Measurements from ENCODE around the gene SIRPA.
"Not testable (repeated sequence)": the region's sequence is repeated elsewhere in the genome, so short reads cannot be mapped to it uniquely, and the experiment has no call there.

Gene SIRPA

GRCh38 chr20:1907586-1907985, 12.4 kb downstream of the SIRPA start:
- peak; percentile 84 for DNase-seq (ENCODE audit: low spot score)

DNA sequence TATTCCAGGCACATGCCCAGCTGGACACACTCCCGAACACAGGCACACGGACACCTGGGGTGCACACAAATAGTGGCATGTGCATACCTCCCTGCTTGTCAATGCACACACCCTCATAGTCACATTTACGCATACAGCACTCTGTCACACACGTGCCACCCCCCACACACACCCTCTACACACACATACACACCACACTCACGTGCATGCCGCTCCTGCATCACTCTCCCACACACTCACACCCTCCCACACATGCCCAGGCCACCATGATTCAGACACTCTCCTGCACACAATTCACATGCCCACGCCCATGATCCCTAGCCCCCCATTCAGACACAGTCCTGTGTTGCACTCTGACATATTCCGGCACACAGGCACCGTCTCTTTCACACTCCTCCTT, 13.0 kb downstream of the SIRPA start:
- DNase-seq (ENCODE audit: low spot score) = no peak

DNA sequence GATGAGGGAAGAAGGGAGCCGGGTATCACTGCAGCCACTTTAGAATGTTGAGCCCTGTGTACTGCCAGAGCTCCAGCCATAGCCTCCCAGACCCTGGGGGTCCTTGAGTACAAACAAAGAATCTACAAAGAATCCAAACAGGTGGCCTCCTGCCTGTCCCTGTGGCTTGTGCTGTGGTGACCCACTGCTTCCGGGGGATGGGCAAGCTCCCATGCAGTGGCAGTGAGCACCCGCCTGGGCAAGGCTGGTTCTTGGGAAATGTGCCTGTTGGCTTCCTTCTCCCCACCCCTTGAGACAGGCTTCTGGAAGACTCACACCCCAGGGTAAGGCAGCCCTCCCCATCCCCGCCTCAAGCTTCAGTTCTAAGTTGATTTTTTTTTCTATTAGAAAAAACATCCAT, 13.9 kb downstream of the SIRPA start:
- no peak for DNase-seq (ENCODE audit: low spot score)

DNA sequence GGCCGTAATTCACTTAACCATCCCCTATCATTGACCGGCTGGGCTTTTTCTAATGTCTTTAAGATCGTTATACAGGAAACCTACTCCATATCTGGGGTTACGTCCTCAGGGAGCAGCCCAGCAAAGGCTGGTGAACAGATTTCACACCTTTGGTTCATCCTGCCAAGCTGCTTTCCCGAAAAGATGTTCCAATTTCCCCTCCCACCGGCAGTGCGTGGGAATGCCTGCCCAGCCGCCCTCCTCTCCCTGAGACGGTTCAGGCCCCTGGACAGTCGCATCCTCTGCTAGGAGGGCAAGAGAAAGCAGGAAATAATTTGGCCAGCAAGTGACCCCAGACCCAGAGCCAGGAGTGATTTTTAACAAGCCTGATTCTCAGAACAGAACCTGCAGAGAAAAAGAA, 16.3 kb downstream of the SIRPA start:
- no peak for DNase-seq (ENCODE audit: low spot score)

DNA sequence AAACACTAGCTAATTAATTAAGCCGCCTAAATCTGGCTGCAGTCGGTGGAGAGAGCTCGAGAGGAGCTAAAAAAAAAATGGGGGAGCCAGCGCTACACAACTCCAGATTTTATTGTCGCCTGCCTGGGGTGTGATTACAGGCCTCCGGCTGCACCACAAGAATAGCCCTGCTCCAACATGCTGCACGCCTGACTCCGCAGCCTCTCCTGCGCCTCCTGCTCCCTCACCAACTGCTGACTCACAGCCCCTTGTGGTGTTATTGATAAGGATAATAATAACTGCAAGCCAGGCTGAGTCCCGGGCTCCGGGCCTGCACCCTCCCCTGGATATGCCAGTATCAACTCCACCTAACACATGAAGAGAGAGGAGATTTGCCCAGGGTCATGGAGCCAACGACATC, 16.8 kb downstream of the SIRPA start:
- no peak for DNase-seq (ENCODE audit: low spot score)

DNA sequence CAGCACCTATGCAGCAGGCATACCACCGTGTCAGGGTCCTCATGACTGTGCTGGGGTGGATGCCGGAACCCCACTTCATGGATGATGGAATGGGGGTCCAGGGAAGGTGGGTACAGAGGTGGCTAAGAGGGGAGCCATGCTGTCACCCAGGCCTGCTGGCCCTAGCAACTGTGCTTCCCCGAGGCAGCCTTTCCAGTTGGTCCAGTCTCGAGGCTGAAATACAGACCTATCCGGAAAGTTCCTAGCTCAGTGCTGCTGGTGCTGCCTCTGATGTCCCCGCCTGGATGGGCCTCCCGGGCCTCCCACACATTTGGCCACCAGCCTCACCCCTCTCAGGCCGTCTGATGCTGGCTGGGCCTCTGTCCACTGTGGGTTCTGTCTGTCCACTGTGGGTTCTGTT, 17.4 kb downstream of the SIRPA start:
- DNase-seq (ENCODE audit: low spot score) = no peak

DNA sequence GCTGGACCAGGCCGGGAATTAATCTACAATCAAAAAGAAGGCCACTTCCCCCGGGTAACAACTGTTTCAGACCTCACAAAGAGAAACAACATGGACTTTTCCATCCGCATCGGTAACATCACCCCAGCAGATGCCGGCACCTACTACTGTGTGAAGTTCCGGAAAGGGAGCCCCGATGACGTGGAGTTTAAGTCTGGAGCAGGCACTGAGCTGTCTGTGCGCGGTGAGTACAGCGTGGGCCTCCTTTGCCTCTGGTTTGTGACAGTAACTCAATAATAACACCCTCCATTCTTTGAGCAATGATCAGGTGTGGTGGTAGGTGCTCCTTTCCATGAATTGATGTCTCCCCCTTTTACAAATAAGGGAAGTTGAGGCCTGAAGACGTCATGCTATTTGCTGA, 20.0 kb downstream of the SIRPA start:
- not testable (repeated sequence) for DNase-seq (ENCODE audit: low spot score)

DNA sequence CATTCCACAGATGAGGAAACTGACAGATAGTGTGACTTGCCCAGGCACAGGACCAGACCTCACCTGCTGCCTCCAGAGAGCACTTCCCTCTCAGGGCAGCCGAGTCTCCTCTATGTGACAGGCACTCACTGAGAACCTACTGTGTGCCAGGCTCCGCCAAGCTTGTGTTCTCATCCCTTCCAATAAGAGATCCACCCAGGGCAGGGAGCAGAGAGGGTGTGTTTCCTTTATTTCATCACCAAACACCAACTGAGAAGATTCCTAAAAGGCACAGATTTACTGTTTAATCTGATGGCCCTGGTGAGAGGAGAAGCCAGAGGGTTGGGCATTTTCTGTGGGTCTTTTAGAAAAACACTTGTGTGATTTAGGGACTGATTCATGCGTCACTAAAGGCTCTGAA, 20.5 kb downstream of the SIRPA start:
- no peak for DNase-seq (ENCODE audit: low spot score)

- DNase-seq (ENCODE audit: low spot score) = no peak
Measured at GRCh38 chr20:1917786-1918185, 22.6 kb downstream of the SIRPA start.

DNA sequence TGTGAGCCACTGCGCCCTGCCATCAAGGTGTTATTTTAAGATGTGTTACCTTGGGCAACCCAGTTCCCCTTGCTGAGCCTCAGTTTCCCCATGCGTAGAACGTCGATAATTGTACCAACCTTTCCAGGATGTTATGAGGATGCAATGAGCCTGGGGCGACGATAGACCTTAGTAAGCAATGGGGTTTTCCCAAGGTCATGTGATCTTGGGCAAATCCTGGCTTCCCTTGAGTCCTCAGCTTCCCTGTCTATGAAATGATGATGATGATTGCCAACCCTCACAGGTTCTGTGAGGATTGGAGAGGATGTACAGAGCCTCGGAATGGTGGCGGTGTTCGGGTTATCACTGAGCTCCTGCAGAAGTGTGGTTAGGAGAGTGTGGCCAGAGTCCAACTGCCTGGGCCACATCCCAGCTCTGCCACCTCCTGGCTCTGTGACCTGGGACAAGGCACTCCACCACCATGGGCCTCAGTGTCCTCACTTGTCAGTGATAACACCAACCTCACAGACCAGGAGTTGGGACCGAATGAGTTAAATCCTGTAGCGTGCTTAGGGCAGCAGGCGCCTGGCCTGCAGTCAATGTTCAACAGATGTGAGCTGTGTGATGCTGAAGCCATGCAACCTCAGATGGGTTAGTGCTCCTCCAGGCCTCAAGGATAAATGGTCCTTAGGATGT, 23.4 kb downstream of the SIRPA start:
- peak; percentile 40 for DNase-seq (ENCODE audit: low spot score)

- DNase-seq (ENCODE audit: low spot score) = peak; percentile 99
Measured at GRCh38 chr20:1920252-1920651, 25.0 kb downstream of the SIRPA start.

DNA sequence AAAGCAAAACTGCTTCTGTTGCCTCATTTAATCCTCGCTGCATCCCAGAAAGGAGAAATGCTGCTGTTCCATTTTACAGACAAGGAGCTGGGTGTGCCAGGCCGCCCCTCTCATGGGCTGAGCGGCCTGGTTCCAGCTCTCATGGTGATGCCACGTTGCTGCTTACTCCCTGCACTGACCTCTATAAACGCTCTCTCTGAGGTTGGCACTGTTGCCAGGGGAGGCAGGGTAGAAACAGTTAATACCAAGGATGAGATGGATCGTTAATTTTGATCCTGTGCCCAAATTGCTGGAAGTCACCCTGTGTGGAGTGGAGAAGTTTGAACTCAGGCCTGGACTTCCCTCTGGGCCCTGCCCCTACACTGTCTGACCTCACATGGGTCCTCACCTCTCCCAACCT, 25.6 kb downstream of the SIRPA start:
- peak; percentile 94 for DNase-seq (ENCODE audit: low spot score)

DNA sequence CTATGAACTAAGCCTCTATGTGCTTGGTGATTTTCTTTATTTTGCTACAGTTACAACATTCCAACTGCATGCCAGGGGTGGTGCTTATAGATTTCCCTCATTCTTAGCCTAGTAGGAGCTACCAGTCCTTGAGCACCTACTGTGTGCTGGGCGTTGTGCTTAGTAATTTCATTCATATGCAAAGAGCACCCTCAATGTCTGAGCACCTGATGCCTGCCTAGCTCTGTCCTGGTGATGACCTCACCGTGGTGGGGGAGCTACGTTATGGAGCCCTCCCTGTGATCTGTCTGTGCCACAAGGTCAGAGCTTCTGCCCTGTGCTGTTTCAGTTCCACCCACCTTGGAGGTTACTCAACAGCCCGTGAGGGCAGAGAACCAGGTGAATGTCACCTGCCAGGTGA, 26.8 kb downstream of the SIRPA start:
- peak; percentile 47 for DNase-seq (ENCODE audit: low spot score)

DNA sequence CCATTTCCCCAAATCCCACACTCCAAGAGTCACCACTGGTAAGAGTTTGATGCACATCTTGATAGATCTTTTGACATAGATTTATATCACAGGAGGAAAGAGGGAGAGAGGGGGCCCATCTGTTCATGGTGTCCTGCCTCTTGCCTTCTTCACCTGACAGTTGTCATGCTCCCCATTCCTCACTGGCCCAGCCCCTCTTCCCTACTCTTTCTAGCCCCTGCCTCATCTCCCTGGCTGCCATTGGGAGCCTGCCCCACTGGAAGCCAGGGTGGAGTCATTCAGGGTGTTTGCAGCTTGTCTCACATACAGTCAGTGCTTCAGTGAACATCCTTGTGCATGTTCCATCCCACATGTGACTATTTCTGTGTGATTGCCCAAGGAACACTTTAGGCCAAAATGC, 27.6 kb downstream of the SIRPA start:
- no peak for DNase-seq (ENCODE audit: low spot score)

DNA sequence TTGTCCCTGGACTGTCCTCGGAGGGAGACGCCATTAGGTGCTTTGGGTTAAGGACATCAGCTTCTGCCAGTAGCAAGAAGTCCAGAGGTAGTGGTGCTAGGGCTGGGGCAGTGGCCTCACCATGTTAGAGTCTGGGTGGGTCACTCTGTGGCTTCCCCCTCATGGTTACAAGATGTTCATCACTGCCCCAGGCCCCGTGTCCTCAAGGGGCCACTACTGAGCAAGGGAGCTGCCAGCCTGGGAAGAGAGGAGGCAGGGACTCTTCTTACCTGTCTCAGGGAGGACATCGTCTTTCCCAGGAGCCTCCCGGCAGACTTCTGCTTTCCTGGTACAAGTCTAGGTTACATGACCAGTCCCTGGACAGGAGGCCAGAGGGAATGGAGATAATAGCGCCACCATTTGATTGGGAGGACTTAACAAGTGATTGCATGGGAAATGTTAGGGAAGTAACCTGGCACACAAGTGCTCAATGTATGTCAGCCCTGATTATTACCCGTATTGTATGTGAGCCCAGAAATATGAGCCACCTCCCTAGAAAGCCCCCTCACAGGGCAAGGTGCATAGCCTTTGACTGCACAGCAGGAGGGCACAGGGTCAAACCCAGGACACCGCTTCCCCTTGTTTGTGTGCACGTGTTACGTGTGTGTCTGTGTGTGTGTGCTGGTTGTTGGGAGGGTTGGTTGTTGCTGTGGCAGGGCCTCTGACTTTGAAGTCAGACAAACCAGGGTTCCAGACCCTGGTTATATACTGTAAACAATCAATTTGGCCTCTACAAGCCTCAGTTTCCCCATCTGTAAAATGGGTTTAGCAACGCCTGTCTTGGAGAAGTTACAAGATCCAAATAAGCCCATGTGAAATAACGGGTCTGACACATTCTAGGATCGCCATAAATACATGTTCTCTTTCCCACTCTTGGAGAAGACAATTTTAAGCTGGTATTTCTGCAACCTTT, 30.0 kb downstream of the SIRPA start:
- no peak for DNase-seq (ENCODE audit: low spot score)

GRCh38 chr20:1926237-1926636, 31.0 kb downstream of the SIRPA start:
- no peak for DNase-seq (ENCODE audit: low spot score)

DNA sequence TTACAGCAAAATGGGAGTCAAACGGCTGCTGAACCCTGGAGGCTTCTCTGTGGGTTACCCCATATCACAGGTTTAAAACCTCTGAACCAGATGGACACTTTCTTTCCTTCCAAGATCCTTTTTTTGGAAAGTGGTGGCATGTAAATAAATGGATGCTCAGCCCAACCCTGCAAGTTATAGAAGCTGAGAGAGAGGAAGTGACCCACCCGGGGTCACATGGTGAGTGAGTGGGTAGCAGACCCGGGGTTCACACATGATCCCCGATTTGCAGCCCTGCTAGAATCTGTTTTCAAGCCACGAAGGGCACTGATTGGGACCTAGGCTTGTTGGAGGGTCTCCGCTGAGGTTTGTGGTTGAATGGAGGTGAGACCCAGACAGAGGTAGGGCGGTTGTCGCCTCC, 32.0 kb downstream of the SIRPA start:
- DNase-seq (ENCODE audit: low spot score) = no peak

GRCh38 chr20:1928154-1928553, 32.9 kb downstream of the SIRPA start:
- no peak for DNase-seq (ENCODE audit: low spot score)

DNA sequence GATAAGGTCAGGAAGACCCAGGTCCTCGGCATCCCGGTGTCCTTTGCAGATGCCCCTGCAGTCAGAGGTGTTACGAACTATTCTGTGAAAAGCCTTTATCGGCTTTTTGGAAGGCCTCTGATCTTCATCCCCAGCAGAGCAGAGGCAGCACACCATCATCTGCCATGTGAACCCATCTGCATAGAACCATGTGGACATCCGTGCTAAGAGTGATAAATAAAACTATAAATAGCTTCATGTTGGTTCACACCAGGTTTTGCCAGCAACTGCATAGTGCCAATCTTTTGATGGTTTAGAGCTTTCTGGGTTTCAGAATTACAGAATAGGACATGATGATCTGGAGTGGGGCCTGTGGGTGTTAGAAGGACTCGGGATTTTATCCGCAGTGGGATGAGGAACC, 33.6 kb downstream of the SIRPA start:
- no peak for DNase-seq (ENCODE audit: low spot score)

GRCh38 chr20:1929460-1929859, 34.3 kb downstream of the SIRPA start:
- no peak for DNase-seq (ENCODE audit: low spot score)

- no peak for DNase-seq (ENCODE audit: low spot score)
Measured at GRCh38 chr20:1930165-1930564, 35.0 kb downstream of the SIRPA start.

GRCh38 chr20:1931830-1932229, 36.6 kb downstream of the SIRPA start:
- DNase-seq (ENCODE audit: low spot score) = no peak

GRCh38 chr20:1932971-1933370, 37.8 kb downstream of the SIRPA start:
- no peak for DNase-seq (ENCODE audit: low spot score)

DNA sequence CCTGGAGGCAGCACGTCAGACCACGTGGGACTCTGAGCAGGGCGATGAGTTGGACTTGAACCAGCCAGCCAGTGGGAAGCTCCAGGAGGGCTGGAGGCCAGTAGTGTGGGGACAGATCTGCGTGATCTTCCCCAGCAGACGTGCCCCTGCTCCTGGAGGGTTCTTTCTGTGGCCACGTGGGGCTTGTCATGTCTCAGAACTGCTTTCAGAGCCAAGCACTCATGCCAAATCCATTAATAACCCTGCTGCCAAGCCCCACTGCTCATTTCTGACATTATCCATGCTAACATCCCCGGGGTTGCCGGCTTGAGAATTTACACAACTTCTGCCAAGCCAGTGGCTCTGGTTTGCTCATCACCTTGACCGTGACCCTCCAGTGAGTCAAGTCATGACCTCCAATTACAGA, 38.3 kb downstream of the SIRPA start:
- DNase-seq (ENCODE audit: low spot score) = peak; percentile 88

All from kidney tubule cell (primary cell).